Body of pancreas (tissue), 4 donors: Measurements from ENCODE around the gene CEP68.

Experiments
- POLR2A ChIP-seq, 3 donors: fragments of 450-650 bp; IDR thresholded peaks; one replicate each; pipeline ENCODE4 v1.6.1; 2016; ENCODE audit warnings: antibody characterized with exemption in 3 of 3, mild to moderate bottlenecking in 2 of 3
- TF ChIP-seq, protein P1 (sequence below), 7 experiments: fragments of 450-650 bp in 4 of 7; fragments of 200-600 bp in 3 of 7; sonication (generic) in 3 of 7; IDR thresholded peaks; one replicate each; pipeline ENCODE4 v1.5.1; 2016 to 2019; ENCODE audit warnings: antibody characterized with exemption in 7 of 7

DNA sequence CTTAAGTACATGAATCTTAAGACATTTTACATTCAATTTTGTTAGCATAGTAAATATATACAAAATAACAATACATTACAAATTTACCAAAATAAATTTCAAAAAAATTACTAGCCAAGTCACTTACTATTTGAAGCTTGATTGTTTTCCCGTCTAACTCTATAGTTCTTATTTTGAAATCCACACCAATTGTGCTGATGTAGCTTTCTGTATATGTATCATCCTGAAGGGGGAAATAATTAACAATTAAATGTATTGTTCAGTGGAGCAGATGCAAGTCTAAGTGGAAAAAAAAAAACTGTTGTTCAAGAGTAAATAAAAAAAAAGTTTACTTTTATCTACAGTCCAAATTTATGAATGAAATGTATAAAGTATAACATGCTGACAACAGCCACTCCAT is 41.6 kb downstream of the CEP68 start:
- TF ChIP-seq, protein P1, sequence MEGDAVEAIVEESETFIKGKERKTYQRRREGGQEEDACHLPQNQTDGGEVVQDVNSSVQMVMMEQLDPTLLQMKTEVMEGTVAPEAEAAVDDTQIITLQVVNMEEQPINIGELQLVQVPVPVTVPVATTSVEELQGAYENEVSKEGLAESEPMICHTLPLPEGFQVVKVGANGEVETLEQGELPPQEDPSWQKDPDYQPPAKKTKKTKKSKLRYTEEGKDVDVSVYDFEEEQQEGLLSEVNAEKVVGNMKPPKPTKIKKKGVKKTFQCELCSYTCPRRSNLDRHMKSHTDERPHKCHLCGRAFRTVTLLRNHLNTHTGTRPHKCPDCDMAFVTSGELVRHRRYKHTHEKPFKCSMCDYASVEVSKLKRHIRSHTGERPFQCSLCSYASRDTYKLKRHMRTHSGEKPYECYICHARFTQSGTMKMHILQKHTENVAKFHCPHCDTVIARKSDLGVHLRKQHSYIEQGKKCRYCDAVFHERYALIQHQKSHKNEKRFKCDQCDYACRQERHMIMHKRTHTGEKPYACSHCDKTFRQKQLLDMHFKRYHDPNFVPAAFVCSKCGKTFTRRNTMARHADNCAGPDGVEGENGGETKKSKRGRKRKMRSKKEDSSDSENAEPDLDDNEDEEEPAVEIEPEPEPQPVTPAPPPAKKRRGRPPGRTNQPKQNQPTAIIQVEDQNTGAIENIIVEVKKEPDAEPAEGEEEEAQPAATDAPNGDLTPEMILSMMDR (IDR thresholded peaks at IDR 0.05): no peak
- TF ChIP-seq POLR2A (IDR thresholded peaks at IDR 0.05): no peak
